HCT116 (cell line): Measurements from ENCODE around the gene KCNJ1. TPM values are rescaled to one million over a fixed set of nuclear protein-coding genes. Genes with fewer than 3 reads are reported as not detected.

Experiments
- ATAC-seq: fragments of 200-7000 bp; cut with Tn5 transposase; 2 replicates; pipeline ENCODE4 v1.9.1; 2020; ENCODE audit warnings: mild to moderate bottlenecking, moderate library complexity
- BruUV-seq: library from RNA; stranded (reverse); fragments of 400-500 nt; replicated peaks from 2 replicates; lab custom pipeline; 2021; lab: Mats Ljungman, UMichigan
- CTCF ChIA-PET: fragments of 300-600 bp; sonication (Branson Sonifier 250); formaldehyde crosslinking; loops from one replicate; lab custom pipeline; 2021; ENCODE audit warnings: antibody characterized with exemption; lab: Charles Lee
- POLR2A ChIA-PET: fragments of 300-600, 350-600 bp; sonication (Branson Sonifier 250); formaldehyde crosslinking; loops from one replicate; lab custom pipeline; 2021; ENCODE audit warnings: antibody characterized with exemption; lab: Charles Lee
- RAD21 ChIA-PET, 2 experiments: fragments of 300-600 bp; sonication (Branson Sonifier 250); formaldehyde crosslinking; loops; one replicate each; lab custom pipeline; 2023; ENCODE audit warnings: low total read pairs in 2 of 2; ENCODE audit not compliant: uncharacterized antibody in 2 of 2, unreplicated experiment in 2 of 2, low non-redundant PET in 1 of 2; lab: Charles Lee
- DNase-seq: peaks from one replicate; pipeline ENCODE4 v3.0.0-alpha.2; 2010; ENCODE audit warnings: low read depth, low spot score
- H2AFZ ChIP-seq: fragments of 200-600 bp; shearing (Covaris generic), sonication (generic); 2 replicates; pipeline ENCODE4 v1.6.1; 2017; ENCODE audit warnings: low read depth, mixed run types, mixed read lengths, antibody characterized with exemption, low read length; ENCODE audit not compliant: poor library complexity, severe bottlenecking
- H3K27ac ChIP-seq: 2 replicates; pipeline ENCODE4 v1.5.1; 2012; ENCODE audit warnings: low read depth, low read length
- H3K27me3 ChIP-seq: fragments of 200-600 bp; sonication (generic); 2 replicates; pipeline ENCODE4 v1.6.1; 2016; ENCODE audit warnings: mixed run types, low read length, mixed read lengths; ENCODE audit not compliant: insufficient read depth
- H3K36me3 ChIP-seq, 2 experiments: fragments of 200-500 bp in 1 of 2; fragments of 200-600 bp in 1 of 2; sonication (Bioruptor generic) in 1 of 2; sonication (generic) in 1 of 2; 2 replicates each; pipeline versions ENCODE4 v1.5.1 to v1.6.1; 2014 to 2016; ENCODE audit warnings: low read length in 2 of 2, inconsistent platforms in 1 of 2, mixed read lengths in 1 of 2, mixed run types in 1 of 2; ENCODE audit not compliant: insufficient read depth in 2 of 2, control insufficient read depth in 1 of 2
- H3K4me1 ChIP-seq, 2 experiments: fragments of 200-600 bp in 1 of 2; sonication (generic) in 1 of 2; 2 replicates each; pipeline versions ENCODE4 v1.5.1 to v1.6.1; 2012 to 2017; ENCODE audit warnings: low read length in 2 of 2, inconsistent platforms in 1 of 2, mild to moderate bottlenecking in 1 of 2, mixed read lengths in 1 of 2, mixed run types in 1 of 2, moderate library complexity in 1 of 2; ENCODE audit not compliant: insufficient read depth in 2 of 2, control insufficient read depth in 1 of 2
- H3K4me2 ChIP-seq: fragments of 200-600 bp; sonication (generic); 2 replicates; pipeline ENCODE4 v1.6.1; 2017; ENCODE audit warnings: mixed run types, low read length, mixed read lengths
- H3K4me3 ChIP-seq, 2 experiments: fragments of 200-600 bp in 1 of 2; sonication (generic) in 1 of 2; replicated peaks in 1 of 2; 2 replicates each; pipeline ENCODE4 v1.5.1; 2011 to 2016; ENCODE audit warnings: low read length in 2 of 2, control low read depth in 1 of 2, low read depth in 1 of 2, mild to moderate bottlenecking in 1 of 2, mixed read lengths in 1 of 2, mixed run types in 1 of 2
- H3K79me2 ChIP-seq: fragments of 200-600 bp; sonication (generic); 2 replicates; pipeline ENCODE4 v1.6.1; 2017; ENCODE audit warnings: mild to moderate bottlenecking, mixed run types, low read length, moderate library complexity, mixed read lengths; ENCODE audit not compliant: insufficient read depth
- H3K9ac ChIP-seq: fragments of 200-600 bp; sonication (generic); 2 replicates; pipeline ENCODE4 v1.6.1; 2016; ENCODE audit warnings: low read length, mixed read lengths
- H3K9me2 ChIP-seq: fragments of 200-600 bp; sonication (generic), shearing (Covaris generic); 2 replicates; pipeline ENCODE4 v1.6.1; 2017; ENCODE audit warnings: mixed run types, mild to moderate bottlenecking, moderate library complexity; ENCODE audit not compliant: insufficient read depth
- H3K9me3 ChIP-seq, 2 experiments: fragments of 200-500 bp in 1 of 2; fragments of 200-600 bp in 1 of 2; sonication (Bioruptor generic) in 1 of 2; sonication (generic) in 1 of 2; 2 replicates each; pipeline ENCODE4 v1.6.1; 2014 to 2017; ENCODE audit warnings: low read length in 2 of 2, mixed read lengths in 2 of 2, inconsistent platforms in 1 of 2, low read depth in 1 of 2, mild to moderate bottlenecking in 1 of 2, mixed run types in 1 of 2, moderate library complexity in 1 of 2; ENCODE audit not compliant: control insufficient read depth in 1 of 2, insufficient read depth in 1 of 2
- H4K20me1 ChIP-seq: fragments of 200-600 bp; sonication (generic), shearing (Covaris generic); 2 replicates; pipeline ENCODE4 v1.6.1; 2017; ENCODE audit warnings: mixed run types, mild to moderate bottlenecking, moderate library complexity; ENCODE audit not compliant: insufficient read depth
- CBX3 ChIP-seq: IDR thresholded peaks from 2 replicates; pipeline ENCODE4 v1.6.1; 2012; ENCODE audit warnings: low read depth
- CEBPB ChIP-seq: IDR thresholded peaks from 2 replicates; pipeline ENCODE4 v1.6.1; 2012; ENCODE audit warnings: low read depth
- EGR1 ChIP-seq: IDR thresholded peaks from 2 replicates; pipeline ENCODE4 v1.6.1; 2012; ENCODE audit warnings: low read depth
- ELF1 ChIP-seq: IDR thresholded peaks from 2 replicates; pipeline ENCODE4 v1.6.1; 2012; ENCODE audit warnings: low read depth, borderline replicate concordance
- EZH2 ChIP-seq: fragments of 200-600 bp; sonication (generic); IDR thresholded peaks from 2 replicates; pipeline ENCODE4 v1.6.1; 2017; ENCODE audit warnings: antibody characterized with exemption, mixed run types
- EZH2phosphoT487 ChIP-seq: fragments of 200-600 bp; IDR thresholded peaks from 2 replicates; pipeline ENCODE4 v1.6.1; 2018; ENCODE audit warnings: antibody characterized with exemption, borderline replicate concordance
- FOSL1 ChIP-seq: IDR thresholded peaks from 2 replicates; pipeline ENCODE4 v1.6.1; 2012; ENCODE audit warnings: low read depth
- JUND ChIP-seq: IDR thresholded peaks from 2 replicates; pipeline ENCODE4 v1.6.1; 2012
- POLR2A ChIP-seq: IDR thresholded peaks from 2 replicates; pipeline ENCODE4 v1.7.0; 2011; ENCODE audit warnings: borderline replicate concordance; ENCODE audit not compliant: insufficient read depth, insufficient read length; ENCODE audit errors: extremely low read depth
- POLR2AphosphoS5 ChIP-seq: IDR thresholded peaks from 2 replicates; pipeline ENCODE4 v1.6.1; 2011; ENCODE audit warnings: mild to moderate bottlenecking, low read depth, low read length, moderate library complexity
- RAD21 ChIP-seq: IDR thresholded peaks from 2 replicates; pipeline ENCODE4 v1.6.1; 2012; ENCODE audit warnings: low read depth, mild to moderate bottlenecking
- SIN3A ChIP-seq: IDR thresholded peaks from 2 replicates; pipeline ENCODE4 v1.6.1; 2012; ENCODE audit warnings: low read depth
- SRF ChIP-seq: IDR thresholded peaks from 2 replicates; pipeline ENCODE4 v1.6.1; 2012; ENCODE audit warnings: low read depth
- YY1 ChIP-seq: IDR thresholded peaks from 2 replicates; pipeline ENCODE4 v1.6.1; 2011; ENCODE audit warnings: low read length, low read depth, moderate library complexity, mild to moderate bottlenecking; ENCODE audit not compliant: insufficient replicate concordance; ENCODE audit errors: extremely low read depth
- ZBTB33 ChIP-seq: IDR thresholded peaks from 2 replicates; pipeline ENCODE4 v1.6.1; 2011; ENCODE audit warnings: mild to moderate bottlenecking, low read length, moderate library complexity; ENCODE audit not compliant: insufficient replicate concordance; ENCODE audit errors: extremely low read depth
- ZFX ChIP-seq: fragments of 450-650 bp; IDR thresholded peaks from 2 replicates; pipeline ENCODE4 v1.6.1; 2017
- ZNF274 ChIP-seq: fragments of 200-500 bp; sonication (Bioruptor generic); IDR thresholded peaks from 2 replicates; pipeline ENCODE4 v1.6.1; 2014; ENCODE audit warnings: mild to moderate bottlenecking, low read depth, low read length, inconsistent platforms
- intact Hi-C: fragments of 100-400 bp; cut with micrococcal nuclease; formaldehyde crosslinking; loops from 2 replicates; pipeline ENCODE4 v1.10.0; 2022
- total RNA-seq: library from RNA; stranded (reverse); gene quantifications from one replicate; pipeline ENCODE4 v1.2.1, GENCODE V29; 2021; ENCODE audit not compliant: unreplicated experiment
- TF ChIP-seq, protein P1 (sequence below): IDR thresholded peaks from 2 replicates; pipeline ENCODE4 v1.6.1; 2012; ENCODE audit warnings: low read depth
- TF ChIP-seq, protein P2 (sequence below): IDR thresholded peaks from 2 replicates; pipeline ENCODE4 v1.6.1; 2012

KCNJ1 gene
- total RNA-seq, 1 experiment from 2014 or later, result 0.15 TPM

DNA sequence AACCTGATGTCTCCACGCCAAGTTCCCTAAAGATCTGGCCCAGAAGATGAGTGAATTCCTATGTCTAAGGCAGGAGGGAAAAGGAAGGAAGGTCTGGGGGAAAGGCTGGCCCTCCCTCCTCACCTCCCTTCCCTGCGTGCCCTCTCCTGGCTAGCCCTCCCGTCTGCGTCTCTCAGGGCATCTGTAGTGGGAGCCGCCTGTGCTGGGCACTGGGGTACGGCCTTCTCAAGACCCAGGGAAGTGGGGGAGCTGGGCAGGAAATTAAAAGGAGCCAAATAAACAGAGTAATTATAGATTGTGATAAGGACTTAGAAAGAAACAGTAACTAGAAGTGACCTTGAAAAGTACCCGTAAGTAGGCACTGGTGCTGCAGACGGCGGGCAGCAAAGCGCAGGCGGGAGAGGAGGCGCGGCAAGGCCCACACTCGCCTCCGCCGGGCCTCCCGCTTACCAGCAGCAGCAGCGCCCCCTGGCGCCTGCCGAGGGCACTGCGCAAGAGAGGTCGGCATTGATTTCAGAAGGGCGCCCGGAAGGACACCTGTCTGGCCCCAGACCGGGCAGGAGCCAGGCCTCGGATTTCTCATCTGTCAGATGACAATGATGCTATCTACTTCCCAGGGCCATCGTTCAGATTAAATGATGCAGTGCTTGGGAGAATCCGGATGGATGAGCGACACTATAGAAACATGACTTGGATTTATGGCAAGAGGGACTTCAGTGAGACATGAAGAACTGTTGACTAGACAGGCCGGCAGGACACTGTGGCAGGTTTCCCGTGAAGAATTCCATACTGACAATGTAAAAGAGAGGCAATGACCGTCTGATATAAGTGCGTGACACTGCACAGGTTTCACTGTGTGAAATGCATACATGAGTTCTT, 7.3 kb downstream of the KCNJ1 start (continued):
- no peak for TF ChIP-seq ZBTB33
- TF ChIP-seq POLR2A, result no peak
- no peak for TF ChIP-seq SIN3A
- TF ChIP-seq SRF, result no peak

GRCh38 chr11:128857341-128857740, 9.8 kb downstream of the KCNJ1 start:
- H3K36me3 ChIP-seq, result no peaks in the 10 kb centered on the region
- no peaks in the 10 kb centered on the region for H4K20me1 ChIP-seq
- no peak overlapping the region for H3K27ac ChIP-seq
- H2AFZ ChIP-seq, result no peak overlapping the region
- no peaks in the 10 kb centered on the region for H3K9me2 ChIP-seq
- no peak overlapping the region for H3K4me3 ChIP-seq
- ATAC-seq (no peak), DNase-seq (no peak)
- ChIA-PET POLR2A (no interaction called here), RAD21 (no interaction called here), CTCF (no interaction called here)
- H3K9me3 ChIP-seq, result no peaks in the 10 kb centered on the region
- H3K79me2 ChIP-seq, result no peaks in the 10 kb centered on the region
- no TSS peak for BruUV-seq
- H3K27me3 ChIP-seq, result peaks cover 2% of the 10 kb centered on the region; the same call in 1 of the 2 replicates
- no peak overlapping the region for H3K9ac ChIP-seq
- intact Hi-C loops, result no loop called here
- H3K4me1 ChIP-seq, result peaks cover 0 to 10% of the 10 kb centered on the region in 2 experiments; a peak in 1 of 4 replicates
- no peak overlapping the region for H3K4me2 ChIP-seq
- TF ChIP-seq ZFX, result no peak
- TF ChIP-seq ELF1, result no peak
- TF ChIP-seq, protein P1, sequence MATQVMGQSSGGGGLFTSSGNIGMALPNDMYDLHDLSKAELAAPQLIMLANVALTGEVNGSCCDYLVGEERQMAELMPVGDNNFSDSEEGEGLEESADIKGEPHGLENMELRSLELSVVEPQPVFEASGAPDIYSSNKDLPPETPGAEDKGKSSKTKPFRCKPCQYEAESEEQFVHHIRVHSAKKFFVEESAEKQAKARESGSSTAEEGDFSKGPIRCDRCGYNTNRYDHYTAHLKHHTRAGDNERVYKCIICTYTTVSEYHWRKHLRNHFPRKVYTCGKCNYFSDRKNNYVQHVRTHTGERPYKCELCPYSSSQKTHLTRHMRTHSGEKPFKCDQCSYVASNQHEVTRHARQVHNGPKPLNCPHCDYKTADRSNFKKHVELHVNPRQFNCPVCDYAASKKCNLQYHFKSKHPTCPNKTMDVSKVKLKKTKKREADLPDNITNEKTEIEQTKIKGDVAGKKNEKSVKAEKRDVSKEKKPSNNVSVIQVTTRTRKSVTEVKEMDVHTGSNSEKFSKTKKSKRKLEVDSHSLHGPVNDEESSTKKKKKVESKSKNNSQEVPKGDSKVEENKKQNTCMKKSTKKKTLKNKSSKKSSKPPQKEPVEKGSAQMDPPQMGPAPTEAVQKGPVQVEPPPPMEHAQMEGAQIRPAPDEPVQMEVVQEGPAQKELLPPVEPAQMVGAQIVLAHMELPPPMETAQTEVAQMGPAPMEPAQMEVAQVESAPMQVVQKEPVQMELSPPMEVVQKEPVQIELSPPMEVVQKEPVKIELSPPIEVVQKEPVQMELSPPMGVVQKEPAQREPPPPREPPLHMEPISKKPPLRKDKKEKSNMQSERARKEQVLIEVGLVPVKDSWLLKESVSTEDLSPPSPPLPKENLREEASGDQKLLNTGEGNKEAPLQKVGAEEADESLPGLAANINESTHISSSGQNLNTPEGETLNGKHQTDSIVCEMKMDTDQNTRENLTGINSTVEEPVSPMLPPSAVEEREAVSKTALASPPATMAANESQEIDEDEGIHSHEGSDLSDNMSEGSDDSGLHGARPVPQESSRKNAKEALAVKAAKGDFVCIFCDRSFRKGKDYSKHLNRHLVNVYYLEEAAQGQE, result no peak
- no peak for TF ChIP-seq JUND
- no peak for TF ChIP-seq SRF
- TF ChIP-seq ZNF274, result no peak
- no peak for TF ChIP-seq EGR1
- no peak for TF ChIP-seq EZH2phosphoT487
- TF ChIP-seq SIN3A, result no peak
- no peak for TF ChIP-seq POLR2AphosphoS5
- no peak for TF ChIP-seq EZH2
- TF ChIP-seq RAD21, result no peak
- no peak for TF ChIP-seq CEBPB
- no peak for TF ChIP-seq YY1
- no peak for TF ChIP-seq FOSL1
- TF ChIP-seq CBX3, result no peak
- TF ChIP-seq, protein P2, sequence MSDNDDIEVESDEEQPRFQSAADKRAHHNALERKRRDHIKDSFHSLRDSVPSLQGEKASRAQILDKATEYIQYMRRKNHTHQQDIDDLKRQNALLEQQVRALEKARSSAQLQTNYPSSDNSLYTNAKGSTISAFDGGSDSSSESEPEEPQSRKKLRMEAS, result no peak
